HepG2 (cell line): ENCODE results near the gene FKBP1B. TPM values are rescaled to one million over a fixed set of nuclear protein-coding genes. Genes with fewer than 3 reads are reported as not detected.
A peak's percentile ranks its signal among the peaks of the same experiment; 100 is the strongest.

Source experiments
- ASH2L ChIP-seq: fragments of 300-600, 200-600 bp; sonication (generic); IDR thresholded peaks from 2 replicates; pipeline ENCODE4 v1.7.0; 2017; ENCODE audit warnings: low read depth, mild to moderate bottlenecking, moderate library complexity, mixed read lengths, low read length; ENCODE audit not compliant: insufficient read length
- BCL6 ChIP-seq: IDR thresholded peaks from 2 replicates; pipeline ENCODE4 v1.6.1; 2016; ENCODE audit warnings: missing genetic modification reagents, missing compliant biosample characterization
- CTCF ChIP-seq: sonication (generic); formaldehyde crosslinking; IDR thresholded peaks from 2 replicates; pipeline ENCODE4 v1.5.0; 2020; ENCODE audit warnings: mild to moderate bottlenecking, missing genetic modification reagents, moderate library complexity
- DDIT3 ChIP-seq: sonication (generic); formaldehyde crosslinking; IDR thresholded peaks from 2 replicates; pipeline ENCODE4 v1.4.0; 2020; ENCODE audit warnings: mild to moderate bottlenecking, missing genetic modification reagents
- FOXP4 ChIP-seq: sonication (generic); formaldehyde crosslinking; IDR thresholded peaks from 2 replicates; pipeline ENCODE4 v1.4.0; 2020; ENCODE audit warnings: missing genetic modification reagents
- HDAC2 ChIP-seq: sonication (generic); formaldehyde crosslinking; IDR thresholded peaks from 2 replicates; pipeline ENCODE4 v1.4.0; 2020; ENCODE audit warnings: missing genetic modification reagents
- MXD4 ChIP-seq: IDR thresholded peaks from 2 replicates; pipeline ENCODE4 v1.6.1; 2016; ENCODE audit warnings: mild to moderate bottlenecking, missing biosample characterization, missing genetic modification reagents
- NFE2L2 ChIP-seq: fragments of 150-350 bp; IDR thresholded peaks from 2 replicates; pipeline ENCODE4 v1.6.1; 2014; ENCODE audit warnings: low read length
- RBFOX2 ChIP-seq: fragments of 200-400 bp; formaldehyde crosslinking; IDR thresholded peaks from 2 replicates; pipeline ENCODE4 v1.6.1; 2017; ENCODE audit warnings: low read depth, mild to moderate bottlenecking, low read length
- RNF2 ChIP-seq: fragments of 450-650 bp; conservative IDR thresholded peaks from 2 replicates; pipeline ENCODE4 v1.6.1; 2016; ENCODE audit warnings: low read depth
- SMARCC2 ChIP-seq: fragments of 450-650 bp; IDR thresholded peaks from 2 replicates; pipeline ENCODE4 v1.6.1; 2017; ENCODE audit warnings: antibody characterized with exemption, mild to moderate bottlenecking
- ZBTB42 ChIP-seq: sonication (generic); formaldehyde crosslinking; IDR thresholded peaks from 2 replicates; pipeline ENCODE4 v1.5.0; 2020; ENCODE audit warnings: mild to moderate bottlenecking, missing genetic modification reagents
- ZC3H13 ChIP-seq: sonication (generic); formaldehyde crosslinking; IDR thresholded peaks from 2 replicates; pipeline ENCODE4 v1.8.1; 2023; ENCODE audit warnings: mild to moderate bottlenecking, missing genetic modification reagents, moderate library complexity
- ZNF142 ChIP-seq: sonication (generic); formaldehyde crosslinking; IDR thresholded peaks from 2 replicates; pipeline ENCODE4 v1.4.0; 2020; ENCODE audit warnings: missing genetic modification reagents
- ZNF205 ChIP-seq: IDR thresholded peaks from 2 replicates; pipeline ENCODE4 v1.6.1; 2018; ENCODE audit warnings: missing biosample characterization, missing genetic modification reagents
- ZNF33B ChIP-seq: sonication (generic); formaldehyde crosslinking; IDR thresholded peaks from 2 replicates; pipeline ENCODE4 v1.5.1; 2020; ENCODE audit warnings: mild to moderate bottlenecking, missing genetic modification reagents
- ZNF501 ChIP-seq: sonication (generic); formaldehyde crosslinking; IDR thresholded peaks from 2 replicates; pipeline ENCODE4 v1.5.1; 2020; ENCODE audit warnings: mild to moderate bottlenecking, moderate library complexity, missing genetic modification reagents
- ZNF768 ChIP-seq: sonication (generic); formaldehyde crosslinking; IDR thresholded peaks from 2 replicates; pipeline ENCODE4 v1.4.0; 2020; ENCODE audit warnings: missing genetic modification reagents
- polyA plus RNA-seq, 8 experiments: library from polyadenylated mRNA; depleted of rRNA in 3 of 8; stranded (reverse) in 7 of 8; unstranded in 1 of 8; fragments of >200 nt; fragmentation: Illumina TruSeq in 4 of 8; extraction: Trizol in 4 of 8; gene quantifications; 2 replicates each; pipeline versions ENCODE4 v1.2.1 to v1.2.3, GENCODE V29; 2011 to 2016; ENCODE audit warnings: low read depth in 4 of 8, missing spikeins in 1 of 8, mixed read lengths in 1 of 8; ENCODE audit not compliant: insufficient read depth in 1 of 8
- total RNA-seq, 5 experiments: library from RNA; depleted of rRNA; stranded (reverse); fragments of >200 nt; fragmentation: Illumina TruSeq; extraction: Trizol; gene quantifications; 2 replicates each; pipeline ENCODE4 v1.2.3, GENCODE V29; 2016; ENCODE audit warnings: low read depth in 1 of 5

Gene FKBP1B
- total and polyA plus RNA-seq, 2 of the 13 experiments (the other 11 are each of a cell fraction or from before 2014, with no cell fraction given) = 35.2 to 96.3 TPM

GRCh38 chr2:24015562-24016375 is 33.8 kb upstream of the FKBP1B start (continued):
- TF ChIP-seq DDIT3 (0 out of 2 replicates have a peak, but pooled peaks have one; percentile 42), ASH2L (peak; percentile 43), SMARCC2 (0 out of 2 replicates have a peak, but pooled peaks have one; percentile 10), RNF2 (no peak), ZNF33B (no peak), FOXP4 (peak; percentile 90), ZNF142 (CRISPR knock-in tag) (peak; percentile 34; the same call in 1 of the 2 replicates), HDAC2 (CRISPR knock-in tag) (peak; percentile 89), RBFOX2 (peak; percentile 45; the same call in 1 of the 2 replicates), ZBTB42 (0 out of 2 replicates have a peak, but pooled peaks have one; percentile 31), ZNF768 (peak; percentile 71; the same call in 1 of the 2 replicates), ZNF205 (CRISPR knock-in tag) (peak; percentile 81), CTCF (peak; percentile 46), BCL6 (CRISPR knock-in tag) (peak; percentile 56), MXD4 (peak; percentile 51; the same call in 1 of the 2 replicates), ZC3H13 (peak; percentile 31; the same call in 1 of the 2 replicates), ZNF501 (CRISPR knock-in tag) (peak; percentile 45), NFE2L2 (no peak)
